DMS79 (cell line): ENCODE data around the gene STYXL1.
"Not testable (repeated sequence)": the region's sequence is repeated elsewhere in the genome, so short reads cannot be mapped to it uniquely, and the experiment has no call there.

ENCODE experiments used
- DNase-seq: peaks from one replicate; lab custom pipeline; 2025; lab: John Stamatoyannopoulos, UW

STYXL1 gene

DNA sequence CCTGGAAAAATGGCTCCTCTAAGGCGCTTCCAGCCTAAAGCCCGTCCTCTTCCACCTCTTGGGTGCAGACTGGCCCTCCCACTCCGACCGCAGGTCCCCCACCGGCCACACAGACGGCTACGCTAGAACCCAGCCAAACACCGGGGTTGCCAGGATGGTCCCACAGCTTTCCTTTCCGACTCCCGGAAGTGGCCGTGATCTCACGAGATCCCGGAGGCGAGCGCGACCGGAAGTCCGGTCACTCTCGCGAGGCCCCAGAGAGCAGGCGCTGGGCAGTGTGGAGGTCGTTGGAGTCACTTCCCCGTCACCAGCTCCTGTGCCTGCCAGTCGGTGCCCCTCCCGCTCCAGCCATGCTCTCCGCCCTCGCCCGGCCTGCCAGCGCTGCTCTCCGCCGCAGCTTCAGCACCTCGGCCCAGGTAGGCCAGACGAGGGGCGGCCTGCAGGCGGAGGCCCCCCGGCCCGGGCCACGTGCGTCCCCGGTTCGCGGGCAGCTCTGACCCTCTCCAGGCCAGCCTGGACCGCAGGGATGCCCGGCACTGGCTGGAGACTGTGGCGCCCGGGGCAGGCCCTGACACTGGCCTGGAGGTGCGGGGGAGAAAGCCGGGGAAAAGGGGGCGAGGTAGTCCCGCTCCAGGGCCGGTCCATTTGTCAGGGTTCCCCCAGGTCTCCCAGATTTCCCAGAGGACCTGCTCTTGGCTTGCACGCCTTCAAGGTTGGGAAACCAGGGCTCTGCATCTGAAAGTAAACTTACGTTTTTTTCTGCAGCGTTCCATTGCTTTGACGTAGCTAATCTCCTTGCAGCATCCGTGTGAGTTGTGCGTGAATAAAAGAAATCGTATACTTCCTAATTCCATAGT is at the start of gene STYXL1, which contains the start of gene MDH2:
TSS of gene STYXL1 (minus strand) at position 190 of the 857 bp plus-strand sequence. CDS start 17,477 bp downstream, outside the sequence.
TSS of gene MDH2 (plus strand) at position 296 of the 857 bp plus-strand sequence. CDS start at position 351, 55 bp downstream.
- DNase-seq = peak; percentile 91

DNA sequence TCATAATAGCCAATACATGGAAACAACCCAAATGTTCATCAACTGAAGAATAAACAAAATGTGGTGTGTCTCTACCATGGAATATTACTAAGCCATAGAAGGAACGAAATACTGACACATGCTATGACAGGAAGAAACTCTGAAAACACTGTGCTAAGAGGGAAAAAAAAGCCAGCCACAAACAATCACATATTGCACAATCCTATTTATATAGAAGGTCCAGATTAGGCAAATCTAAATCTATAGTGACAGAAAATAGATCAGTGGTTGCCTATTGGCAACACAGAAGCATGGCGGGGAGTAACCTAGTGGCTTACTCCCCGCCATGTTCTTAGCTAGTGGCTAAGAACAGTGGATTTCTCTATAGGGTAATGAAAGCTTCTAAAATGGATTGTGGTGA is 48.1 kb upstream of the STYXL1 start:
- no peak for DNase-seq

DNA sequence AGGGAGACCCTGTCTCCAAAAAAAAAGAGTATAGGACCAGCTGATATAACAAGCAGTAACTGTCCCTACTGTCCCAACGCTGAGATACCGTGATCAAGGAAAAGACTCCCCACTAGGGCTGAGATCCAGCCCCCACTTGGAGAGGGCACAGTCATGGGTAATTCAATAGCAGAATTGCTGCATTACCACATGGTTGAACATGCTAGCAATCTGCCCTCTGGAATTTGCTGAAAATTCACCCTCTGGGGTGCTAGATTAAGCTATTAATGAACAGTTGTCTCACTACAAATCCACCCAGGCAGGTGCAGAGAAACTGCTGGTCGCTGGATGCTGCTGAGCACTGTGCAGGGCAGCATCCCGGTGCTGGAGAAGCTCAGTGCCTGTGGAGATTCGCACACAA is 46.5 kb upstream of the STYXL1 start:
- DNase-seq = not testable (repeated sequence)

DNA sequence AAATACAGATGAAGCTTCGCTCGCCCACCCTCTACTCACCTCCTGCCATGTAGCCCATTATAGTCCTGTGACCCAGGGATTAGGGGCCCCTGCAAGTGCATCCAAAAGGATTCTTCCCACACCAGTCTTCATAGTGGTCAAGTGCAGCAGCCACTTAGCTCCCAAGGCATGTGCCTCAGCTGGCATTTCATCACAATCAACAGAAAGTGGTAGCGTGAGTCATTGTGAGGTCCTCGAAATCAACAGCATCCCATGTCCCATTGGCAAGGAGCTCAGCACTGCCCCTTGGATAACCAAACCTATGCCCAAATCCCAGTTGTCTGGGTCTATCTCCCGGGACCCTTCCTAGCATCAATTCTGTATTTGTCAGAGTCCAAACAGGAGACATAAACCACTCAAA is 45.7 kb upstream of the STYXL1 start:
- not testable (repeated sequence) for DNase-seq

- no peak for DNase-seq
These were observed 43.7 kb upstream of the STYXL1 start for GRCh38 chr7:76091506-76091905.

GRCh38 chr7:76089865-76090475 is 42.2 kb upstream of the STYXL1 start:
- DNase-seq = no peak

GRCh38 chr7:76087362-76087791 is 39.6 kb upstream of the STYXL1 start:
- not testable (repeated sequence) for DNase-seq

DNA sequence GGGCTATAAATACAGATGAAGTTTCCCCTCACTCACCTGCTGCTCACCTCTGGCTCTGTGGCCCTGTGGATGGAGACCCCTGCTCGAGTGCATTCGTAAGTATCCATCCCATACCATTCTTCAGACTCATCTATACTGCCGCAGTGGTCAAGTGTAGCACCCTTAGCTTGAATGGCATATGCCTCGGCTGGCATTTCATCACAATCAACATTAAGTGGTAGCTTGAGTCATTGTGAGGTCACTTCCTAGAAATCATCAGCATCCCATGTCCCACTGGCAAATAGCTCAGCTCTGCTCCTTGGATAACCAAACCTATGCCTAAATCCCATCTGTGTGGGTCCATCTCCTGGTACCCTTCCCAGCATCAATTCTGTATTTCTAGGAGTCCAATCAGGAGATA is 38.3 kb upstream of the STYXL1 start:
- DNase-seq = no peak

DNA sequence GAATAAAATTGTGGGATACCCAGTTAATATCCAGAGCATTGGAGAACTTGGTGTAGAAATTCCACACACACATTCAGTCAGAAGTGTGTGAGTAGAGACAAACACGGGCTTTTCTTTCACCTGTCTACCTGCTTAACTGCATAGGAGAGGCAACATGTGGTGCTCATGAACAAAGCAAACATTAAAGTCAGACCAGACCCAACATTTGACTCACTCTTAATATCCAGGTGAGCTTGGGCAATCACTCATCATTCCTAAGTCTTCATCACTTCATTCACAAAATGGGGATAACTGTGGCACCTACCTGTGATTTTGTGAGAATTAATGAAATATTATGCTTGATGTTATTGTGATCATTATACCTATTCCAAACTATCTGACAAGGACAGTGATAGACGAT is 36.3 kb upstream of the STYXL1 start:
- not testable (repeated sequence) for DNase-seq

- DNase-seq = no peak
These were observed 32.4 kb upstream of the STYXL1 start for GRCh38 chr7:76080204-76080603.

DNA sequence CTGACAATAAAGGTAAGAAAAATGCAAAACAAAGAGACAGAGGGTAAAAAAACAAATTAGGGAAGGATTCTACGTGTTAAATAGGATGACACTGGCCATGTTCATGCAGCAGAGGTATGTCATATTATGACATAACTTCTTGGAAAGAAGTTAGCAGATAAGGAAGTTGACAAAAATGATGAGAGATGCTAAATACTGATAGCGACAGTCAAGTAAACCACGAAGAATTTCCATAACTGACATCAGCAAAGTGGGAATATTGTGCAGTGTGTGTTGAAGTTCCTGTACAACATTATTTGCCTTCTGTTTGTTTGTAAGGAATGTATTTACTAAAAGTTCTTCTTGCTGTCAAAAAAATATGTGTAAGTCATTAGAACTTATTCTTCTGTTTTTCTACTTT is 29.6 kb upstream of the STYXL1 start:
- no peak for DNase-seq

DNA sequence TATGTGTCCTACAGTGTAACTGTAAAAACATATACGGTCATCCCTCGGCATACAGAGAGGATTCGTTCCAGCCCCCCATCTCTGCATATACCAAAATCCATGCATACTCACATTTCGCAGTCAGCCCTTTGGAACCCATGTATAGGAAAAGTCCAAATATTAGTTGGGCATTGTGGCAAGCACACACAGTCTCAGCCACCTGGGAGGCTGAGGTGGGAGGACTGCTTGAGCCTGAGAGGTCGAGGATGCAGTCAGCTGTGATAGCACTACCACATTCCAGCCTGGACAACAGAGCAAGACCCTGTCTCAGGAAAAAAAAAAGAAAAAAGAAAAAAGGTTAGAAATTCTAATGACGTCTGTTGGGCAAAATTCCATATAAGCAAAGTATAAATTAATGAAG is 29.2 kb upstream of the STYXL1 start:
- DNase-seq = no peak

DNA sequence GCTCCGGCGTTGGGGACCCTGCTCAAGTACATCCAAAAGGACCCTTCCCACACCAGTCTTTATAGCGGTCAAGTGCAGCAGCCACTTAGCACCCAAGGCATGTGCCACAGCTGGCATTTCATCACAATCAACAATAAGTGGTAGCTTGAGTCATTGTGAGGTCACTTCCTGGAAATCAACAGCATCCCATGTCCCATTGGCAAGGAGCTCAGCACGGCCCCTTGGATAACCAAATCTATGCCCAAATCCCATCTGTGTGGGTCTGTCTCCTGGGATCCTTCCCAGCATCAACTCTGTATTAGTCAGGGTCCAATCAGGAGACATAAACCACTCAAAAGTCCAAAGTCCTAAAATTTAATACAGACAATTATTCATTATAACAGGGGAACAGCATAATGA is 27.2 kb upstream of the STYXL1 start:
- no peak for DNase-seq

GRCh38 chr7:76074306-76074971 is 26.6 kb upstream of the STYXL1 start:
- no peak for DNase-seq

DNA sequence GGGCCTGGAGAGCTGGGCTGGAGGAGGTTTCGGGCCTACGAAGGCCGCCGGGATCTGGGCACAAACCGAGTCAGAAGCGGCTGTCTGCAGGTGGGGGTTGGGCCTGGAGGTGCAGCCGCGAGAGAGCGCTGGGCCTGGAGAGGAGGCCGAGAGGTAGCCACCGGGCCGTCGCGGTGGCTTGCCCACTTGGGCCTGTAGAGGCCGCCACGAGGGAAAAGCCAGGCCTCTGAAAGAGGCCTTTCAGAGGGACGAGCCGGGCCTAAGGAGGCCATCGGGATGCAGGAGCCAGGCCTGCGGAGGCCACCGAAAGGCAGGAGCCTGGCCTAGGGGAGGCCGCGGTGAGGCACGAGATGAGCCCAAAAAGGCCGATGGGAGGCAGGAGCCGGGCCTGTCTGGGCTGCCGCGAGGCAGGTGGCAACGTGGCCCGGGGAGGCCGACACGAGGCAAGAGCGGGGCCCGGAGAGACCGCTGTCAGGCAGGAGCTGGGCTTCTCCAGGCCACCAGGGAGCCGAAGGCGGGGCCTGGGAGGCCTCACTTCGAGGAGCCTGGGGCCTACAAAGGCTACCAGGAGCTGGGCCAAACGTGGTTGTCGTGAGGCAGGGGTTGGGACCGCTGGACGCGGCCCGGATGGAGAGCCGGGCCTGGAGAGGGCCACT is 25.7 kb upstream of the STYXL1 start:
- no peak for DNase-seq

- DNase-seq = no peak
These were observed 24.7 kb upstream of the STYXL1 start for GRCh38 chr7:76072243-76073148.

DNA sequence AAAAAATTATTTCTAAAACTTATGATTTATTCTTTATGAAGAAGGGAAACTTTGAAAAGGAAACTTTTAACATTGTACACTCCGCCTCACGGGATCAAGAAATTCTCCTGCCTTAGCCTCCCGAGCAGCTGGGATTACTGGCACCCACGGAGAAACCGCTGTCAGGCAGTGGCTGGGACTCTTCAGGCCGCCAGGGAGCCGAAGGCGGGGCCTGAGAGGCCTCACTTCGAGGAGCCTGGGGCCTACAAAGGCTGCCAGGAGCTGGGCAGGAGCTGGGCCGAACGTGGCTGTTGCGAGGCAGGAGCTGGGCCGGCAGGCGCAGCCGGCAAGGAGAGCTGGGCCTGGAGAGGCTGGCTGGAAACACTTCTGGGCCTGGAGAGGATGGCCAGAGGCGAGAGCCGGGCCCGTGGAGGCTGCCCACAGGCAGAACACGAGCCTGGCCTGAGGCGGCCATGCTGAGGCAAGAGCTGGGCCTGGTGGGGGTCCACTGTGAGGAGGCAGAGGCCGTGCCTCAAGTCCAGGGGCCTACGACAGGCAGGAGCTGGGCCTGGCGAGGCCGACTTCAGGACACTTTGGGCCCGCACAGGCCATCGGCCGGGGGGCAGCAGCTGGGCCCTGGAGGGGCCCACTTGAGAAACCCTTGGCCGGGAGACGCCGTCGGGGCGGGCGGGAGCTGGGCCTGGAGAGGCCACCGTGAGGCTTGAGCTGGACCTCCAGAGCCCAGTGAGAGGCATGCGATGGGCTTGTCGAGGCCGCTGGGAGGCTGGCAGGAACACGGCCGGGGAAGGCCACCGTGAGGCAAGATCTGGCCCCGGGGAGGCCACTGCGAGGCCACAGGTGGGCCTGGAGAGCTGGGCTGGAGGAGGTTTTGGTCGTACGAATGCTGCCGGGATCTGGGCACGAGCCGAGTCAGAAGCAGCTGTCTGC is 23.8 kb upstream of the STYXL1 start:
- DNase-seq = no peak

- peak; percentile 92 for DNase-seq
These were observed 21.4 kb upstream of the STYXL1 start for GRCh38 chr7:76069238-76069638.

GRCh38 chr7:76066716-76067503 is 19.1 kb upstream of the STYXL1 start:
- no peak for DNase-seq
